ENCODE data around the gene ARHGEF25.

- TF ChIP-seq EZH2 (IDR thresholded peaks at IDR 0.05; ENCODE audit: low read depth), result no peak
- no peak for TF ChIP-seq CTCF (conservative IDR thresholded peaks at IDR 0.05)
Observed at GRCh38 chr12:57571926-57572762, 39.1 kb upstream of the ARHGEF25 start.

All from PC-9 (cell line).